ENCODE measurements around the gene HSF2BP.

The HSF2BP gene

DNA sequence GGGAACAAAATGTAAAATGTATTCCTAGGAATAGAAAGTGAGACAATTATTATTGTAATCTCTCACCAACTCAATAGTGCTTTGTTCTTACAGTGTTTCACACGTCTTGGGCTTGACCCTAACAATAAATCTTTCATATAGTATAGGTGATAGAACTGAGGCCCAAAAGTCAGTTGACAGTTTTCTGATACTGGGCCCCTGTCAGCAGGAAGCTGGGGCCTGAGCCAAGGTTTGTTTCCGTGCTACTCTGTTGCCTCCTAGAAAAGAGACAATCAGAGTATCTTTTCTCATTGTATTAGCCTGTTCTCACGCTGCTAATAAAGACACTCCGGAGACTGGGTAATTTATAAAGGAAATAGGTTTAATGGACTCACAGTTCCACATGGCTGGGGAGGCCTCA lies 5.1 kb upstream of the HSF2BP start:
- TF ChIP-seq, protein P1, sequence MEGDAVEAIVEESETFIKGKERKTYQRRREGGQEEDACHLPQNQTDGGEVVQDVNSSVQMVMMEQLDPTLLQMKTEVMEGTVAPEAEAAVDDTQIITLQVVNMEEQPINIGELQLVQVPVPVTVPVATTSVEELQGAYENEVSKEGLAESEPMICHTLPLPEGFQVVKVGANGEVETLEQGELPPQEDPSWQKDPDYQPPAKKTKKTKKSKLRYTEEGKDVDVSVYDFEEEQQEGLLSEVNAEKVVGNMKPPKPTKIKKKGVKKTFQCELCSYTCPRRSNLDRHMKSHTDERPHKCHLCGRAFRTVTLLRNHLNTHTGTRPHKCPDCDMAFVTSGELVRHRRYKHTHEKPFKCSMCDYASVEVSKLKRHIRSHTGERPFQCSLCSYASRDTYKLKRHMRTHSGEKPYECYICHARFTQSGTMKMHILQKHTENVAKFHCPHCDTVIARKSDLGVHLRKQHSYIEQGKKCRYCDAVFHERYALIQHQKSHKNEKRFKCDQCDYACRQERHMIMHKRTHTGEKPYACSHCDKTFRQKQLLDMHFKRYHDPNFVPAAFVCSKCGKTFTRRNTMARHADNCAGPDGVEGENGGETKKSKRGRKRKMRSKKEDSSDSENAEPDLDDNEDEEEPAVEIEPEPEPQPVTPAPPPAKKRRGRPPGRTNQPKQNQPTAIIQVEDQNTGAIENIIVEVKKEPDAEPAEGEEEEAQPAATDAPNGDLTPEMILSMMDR (IDR thresholded peaks at IDR 0.05): no peak

DNA sequence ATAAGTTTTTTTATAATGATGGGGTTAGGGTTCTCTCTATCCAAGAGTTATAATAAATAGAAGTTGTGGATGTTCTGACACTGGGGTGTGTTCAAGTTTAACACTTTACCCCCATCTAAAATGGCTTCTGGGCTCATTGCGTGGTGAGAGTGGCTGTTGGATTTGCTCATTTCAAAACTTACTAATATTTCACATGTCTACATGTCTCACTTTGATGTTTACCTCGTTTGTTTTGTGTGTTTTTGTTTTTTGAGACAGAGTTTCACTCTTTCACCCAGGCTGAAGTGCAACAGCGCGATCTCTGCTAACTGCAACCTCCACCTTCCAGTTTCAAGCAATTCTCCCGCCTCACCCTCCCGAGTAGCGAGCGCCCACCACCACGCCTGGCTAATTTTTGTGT lies 3.7 kb upstream of the HSF2BP start:
- TF ChIP-seq, protein P1 (IDR thresholded peaks at IDR 0.05): no peak

DNA sequence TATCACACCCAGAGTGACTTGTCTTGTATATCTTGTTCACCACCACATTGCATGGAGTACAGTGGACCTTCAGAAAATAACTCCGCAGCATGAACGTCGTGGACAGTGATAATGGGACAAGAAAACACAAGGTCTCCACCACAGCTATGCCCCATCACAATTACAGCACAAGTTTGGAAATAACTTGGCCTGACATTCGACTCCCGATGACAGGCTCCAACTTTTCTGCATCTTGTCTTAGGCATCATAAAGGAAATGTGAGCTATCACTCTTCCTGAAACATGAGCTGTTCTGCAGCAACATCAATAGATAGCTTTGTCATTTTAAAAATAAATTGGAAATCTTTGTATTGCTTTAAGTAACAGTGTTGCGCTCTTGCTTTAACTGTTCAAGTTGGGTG lies 3.0 kb upstream of the HSF2BP start:
- TF ChIP-seq, protein P1 (IDR thresholded peaks at IDR 0.05): no peak

DNA sequence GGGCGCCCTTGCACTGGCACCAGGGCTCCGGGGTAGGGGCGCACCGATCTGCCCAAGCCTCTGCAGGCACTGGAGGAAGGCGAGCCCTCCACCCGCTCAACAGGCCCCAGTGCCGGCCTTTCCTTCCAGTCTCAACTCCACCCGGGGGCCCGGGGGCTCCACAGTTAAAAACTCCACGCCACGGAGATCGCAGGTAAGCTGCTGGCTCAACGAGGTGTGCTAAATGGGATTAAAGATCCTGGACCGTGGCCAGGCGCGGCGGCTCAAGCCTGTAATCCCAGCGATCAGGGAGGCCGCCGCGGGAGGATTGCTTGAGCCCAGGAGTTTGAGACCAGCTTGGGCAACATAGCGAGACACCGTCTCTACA lies 536 bp downstream of the HSF2BP start:
- TF ChIP-seq, protein P1 (IDR thresholded peaks at IDR 0.05): no peak

DNA sequence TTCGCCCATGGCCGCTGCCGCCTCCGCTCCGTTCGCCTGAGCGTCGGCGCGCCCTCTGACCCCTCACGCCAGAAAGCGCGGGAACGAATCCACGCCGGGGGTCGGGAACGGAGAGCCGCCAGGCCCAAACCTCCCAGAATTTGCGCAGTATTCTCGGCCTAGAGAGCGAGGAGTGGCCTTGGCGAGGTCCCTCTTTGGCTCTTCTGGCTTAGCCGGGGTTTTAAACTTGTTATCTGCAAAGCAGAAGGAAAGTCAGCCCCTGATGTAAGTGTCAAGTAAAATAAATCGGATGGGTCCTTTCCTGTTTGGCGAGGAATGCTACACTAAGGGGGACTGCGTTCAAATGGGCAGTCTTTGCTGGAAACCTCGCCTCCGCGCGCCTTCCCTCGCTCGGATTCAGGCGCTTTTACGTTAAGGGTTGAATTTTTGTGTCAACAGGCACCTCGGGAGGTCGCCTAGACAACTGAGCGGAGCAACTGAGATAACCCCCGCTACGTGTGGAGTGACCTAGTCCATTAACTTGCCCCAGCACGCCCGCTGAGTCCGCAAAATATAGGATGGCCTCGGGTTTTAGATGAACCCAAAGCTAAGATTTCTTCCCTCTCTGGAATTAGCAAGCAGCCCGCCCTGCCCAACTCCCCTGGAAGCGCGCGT lies 1.1 kb downstream of the HSF2BP start:
- TF ChIP-seq, protein P1 (IDR thresholded peaks at IDR 0.05): no peak

DNA sequence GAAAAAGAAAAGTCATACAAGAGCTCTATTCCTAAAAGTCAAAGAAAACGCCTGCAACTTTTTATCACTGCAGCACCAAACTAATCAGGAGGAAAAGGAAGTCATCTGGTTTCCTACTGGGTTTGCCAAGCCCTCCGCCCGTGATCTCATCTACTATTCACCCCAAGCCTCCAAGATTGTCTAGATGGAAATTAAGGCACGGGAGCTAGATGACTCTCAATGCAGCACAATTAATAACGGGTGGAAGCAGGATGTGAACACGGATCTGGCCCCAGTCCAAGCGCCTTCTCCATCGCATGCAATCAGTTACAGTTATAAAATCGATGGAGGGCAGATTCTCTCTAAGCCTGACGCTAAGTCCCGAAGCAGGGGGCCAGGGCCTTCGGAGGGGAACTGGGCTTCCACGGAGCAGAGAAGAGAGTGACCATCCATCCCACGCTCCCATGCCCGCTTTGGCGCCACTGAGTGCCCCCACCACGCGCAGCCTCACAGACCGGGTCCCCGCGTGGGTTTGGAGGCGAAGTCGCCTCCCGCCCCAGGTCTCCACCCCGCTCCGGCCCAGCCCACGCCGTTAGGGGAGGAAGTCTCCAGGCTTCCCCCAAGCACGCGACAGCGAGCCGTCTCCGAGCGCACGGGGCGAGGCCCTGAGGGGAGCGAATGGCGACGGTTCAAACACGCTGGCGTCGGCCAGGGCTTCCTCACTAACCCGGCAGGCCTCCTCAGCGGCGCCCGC lies 1.8 kb downstream of the HSF2BP start:
- TF ChIP-seq, protein P1 (IDR thresholded peaks at IDR 0.05): no peak

DNA sequence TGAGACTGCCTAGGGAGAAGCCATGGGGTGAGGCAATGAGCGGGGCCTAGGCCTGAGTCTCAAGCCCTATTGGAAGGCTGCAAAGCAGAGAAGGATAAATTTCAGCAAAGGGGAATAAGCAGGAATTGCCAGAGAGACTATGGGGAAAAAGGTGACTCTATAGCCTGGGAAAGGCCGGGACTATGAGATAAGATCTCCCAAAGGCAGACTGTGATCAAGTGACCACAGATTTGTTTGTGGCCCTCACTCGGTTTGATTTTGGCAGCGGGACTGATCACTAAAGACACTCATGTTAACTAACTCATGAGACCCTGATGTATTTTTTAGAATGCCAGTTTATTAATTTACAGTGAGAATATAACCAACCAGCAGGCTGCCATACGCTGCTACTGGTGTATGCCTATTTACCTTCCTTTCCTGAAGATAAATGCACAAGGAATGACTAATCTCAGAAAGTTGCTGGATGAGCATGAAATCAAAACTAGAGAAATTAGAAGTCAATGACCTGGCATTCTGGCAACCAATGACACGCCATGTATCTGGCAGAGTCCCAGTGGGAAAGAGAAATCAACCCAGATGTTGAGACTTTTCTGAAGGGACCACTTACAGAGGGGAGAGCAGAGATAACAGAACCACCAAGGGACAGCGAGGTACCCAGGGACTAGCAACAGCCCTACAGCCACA lies 4.3 kb downstream of the HSF2BP start:
- TF ChIP-seq, protein P1 (IDR thresholded peaks at IDR 0.05): no peak
